ENCODE measurements around the gene MS4A5.
"Not testable (repeated sequence)": the region's sequence is repeated elsewhere in the genome, so short reads cannot be mapped to it uniquely, and the experiment has no call there.

The MS4A5 gene, protein sequence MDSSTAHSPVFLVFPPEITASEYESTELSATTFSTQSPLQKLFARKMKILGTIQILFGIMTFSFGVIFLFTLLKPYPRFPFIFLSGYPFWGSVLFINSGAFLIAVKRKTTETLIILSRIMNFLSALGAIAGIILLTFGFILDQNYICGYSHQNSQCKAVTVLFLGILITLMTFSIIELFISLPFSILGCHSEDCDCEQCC
- total RNA-seq: 0 reads per million in 2 donors

DNA sequence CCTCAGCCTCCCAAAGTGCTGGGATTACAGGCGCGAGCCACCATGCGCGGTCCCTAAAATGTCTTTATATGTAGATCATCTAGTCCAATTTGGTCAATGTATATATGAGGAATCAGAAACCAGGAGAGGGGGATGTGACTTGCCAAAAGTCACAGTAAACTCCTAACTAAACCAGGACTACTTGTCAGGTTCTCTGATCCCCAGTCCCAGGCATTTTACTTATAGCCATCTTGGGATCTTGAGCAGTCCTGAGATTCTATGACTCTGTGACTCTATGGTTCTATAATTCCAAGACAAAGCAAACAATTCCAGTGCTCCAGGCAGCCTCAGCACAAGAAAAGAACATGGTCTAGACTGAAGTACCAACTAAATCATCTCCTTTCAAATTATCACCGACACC is at the start of gene MS4A5:
TSS of gene MS4A5 (plus strand) at position 301 of the 400 bp plus-strand sequence. CDS start 103 bp downstream, outside the sequence.
- DNase-seq: no peak

- DNase-seq: no peak
Measured at GRCh38 chr11:60389279-60389910, 40.0 kb upstream of the MS4A5 start.

DNA sequence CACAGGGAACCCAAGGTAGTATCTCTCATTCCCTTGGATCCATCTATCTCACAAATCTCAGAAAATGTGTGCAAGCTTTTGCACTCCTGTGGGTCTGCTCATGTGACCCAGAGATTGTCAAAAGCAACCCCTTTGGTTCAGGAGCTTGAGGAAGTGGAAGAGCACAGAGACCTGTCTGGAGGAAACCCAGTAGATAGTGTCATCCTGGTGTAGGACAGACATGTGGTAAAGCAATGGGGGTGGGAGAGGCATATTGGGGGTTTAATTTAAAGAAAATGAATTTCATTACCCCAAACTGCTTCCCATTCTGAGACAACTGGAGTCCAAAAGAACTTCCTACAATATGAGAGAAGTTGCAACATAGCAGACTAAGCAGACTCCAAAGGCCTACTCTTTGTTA is 39.0 kb upstream of the MS4A5 start:
- DNase-seq: no peak

GRCh38 chr11:60392361-60392760 is 37.0 kb upstream of the MS4A5 start:
- no peak for DNase-seq

DNA sequence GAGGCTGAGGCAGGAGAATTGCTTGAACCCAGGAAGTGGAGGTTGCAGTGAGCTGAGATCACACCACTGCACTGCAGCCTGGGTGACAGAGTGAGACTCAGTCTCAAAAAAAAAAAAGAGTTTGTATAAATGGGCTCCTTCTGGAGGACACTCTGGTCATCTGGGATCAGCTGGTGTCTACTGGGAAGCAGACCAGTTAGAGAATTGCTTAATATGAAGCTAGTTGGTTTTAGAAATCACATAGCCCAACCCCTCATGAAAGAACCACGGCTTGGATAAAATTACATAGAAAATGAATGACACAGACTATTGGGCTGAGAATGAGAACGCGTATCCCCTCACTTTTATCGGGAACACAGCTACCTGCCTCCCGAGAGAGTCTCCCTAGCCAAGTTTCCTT is 36.4 kb upstream of the MS4A5 start:
- no peak for DNase-seq

- no peak for DNase-seq
Measured at GRCh38 chr11:60394666-60395380, 34.5 kb upstream of the MS4A5 start.

DNA sequence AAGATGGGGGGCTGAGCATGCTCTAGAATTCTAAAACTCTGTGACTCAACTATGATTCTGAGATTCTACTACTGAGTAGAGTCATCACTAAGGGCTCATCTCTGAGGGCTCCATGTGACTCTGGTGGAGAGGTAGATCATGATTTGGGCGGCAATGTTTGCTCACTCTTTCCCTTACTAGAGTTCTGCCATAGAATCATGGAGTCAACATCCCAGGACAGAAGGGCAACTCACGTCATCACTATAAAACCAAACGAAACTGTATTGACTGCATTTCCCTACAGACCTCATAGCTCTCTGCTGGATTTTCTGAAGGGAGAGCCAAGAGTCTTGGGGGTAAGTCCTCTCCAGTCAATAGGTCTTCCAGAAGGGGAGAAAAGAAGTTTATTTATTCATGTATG is 33.0 kb upstream of the MS4A5 start, which contains the start of gene MS4A14:
TSS of gene MS4A14 (plus strand) at position 78 of the 400 bp plus-strand sequence. CDS start at position 198, 120 bp downstream.
- DNase-seq: no peak

- DNase-seq: no peak
Measured at GRCh38 chr11:60396799-60397198, 32.6 kb upstream of the MS4A5 start.

DNA sequence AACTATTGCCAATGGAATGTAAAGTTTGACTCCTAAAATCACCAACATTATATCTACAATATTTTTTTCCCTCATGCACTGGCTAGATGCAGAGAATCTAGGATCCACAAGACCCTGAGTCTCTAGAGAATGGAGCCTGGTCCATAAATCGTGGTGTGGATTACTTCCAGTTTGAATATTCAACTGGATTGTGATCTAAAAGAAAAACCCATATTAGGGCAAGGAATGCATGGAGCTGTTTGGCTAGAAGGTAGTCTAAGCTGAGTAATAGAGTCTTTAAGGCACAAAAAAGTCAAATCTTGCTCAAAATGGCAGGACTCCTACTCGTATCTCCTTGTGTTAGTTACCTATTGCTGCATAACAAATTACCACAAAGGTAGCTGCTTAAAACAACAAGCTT is 9.4 kb upstream of the MS4A5 start:
- no peak for DNase-seq

DNA sequence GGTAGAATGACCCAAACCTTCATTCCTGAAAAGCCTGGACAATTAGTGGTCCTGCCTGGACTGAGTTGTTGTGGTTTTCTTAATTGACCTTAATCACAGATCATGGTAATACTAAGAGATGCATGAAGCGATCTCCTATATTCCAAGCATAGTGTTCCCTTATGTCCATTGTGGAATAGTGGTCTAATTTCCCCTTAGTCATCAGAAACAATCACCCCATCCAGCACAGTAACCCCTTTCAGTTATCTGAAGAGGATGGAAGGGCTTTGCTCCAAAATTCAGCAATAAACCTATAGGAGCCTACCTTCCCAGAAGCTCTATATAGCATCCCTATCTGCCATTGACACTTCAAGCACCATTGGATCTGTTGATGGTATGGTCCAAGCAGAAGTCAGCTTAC is 6.8 kb upstream of the MS4A5 start:
- DNase-seq: no peak

GRCh38 chr11:60428517-60428916 is 855 bp upstream of the MS4A5 start:
- no peak for DNase-seq

GRCh38 chr11:60431251-60431650 is 1.9 kb downstream of the MS4A5 start:
- no peak for DNase-seq

DNA sequence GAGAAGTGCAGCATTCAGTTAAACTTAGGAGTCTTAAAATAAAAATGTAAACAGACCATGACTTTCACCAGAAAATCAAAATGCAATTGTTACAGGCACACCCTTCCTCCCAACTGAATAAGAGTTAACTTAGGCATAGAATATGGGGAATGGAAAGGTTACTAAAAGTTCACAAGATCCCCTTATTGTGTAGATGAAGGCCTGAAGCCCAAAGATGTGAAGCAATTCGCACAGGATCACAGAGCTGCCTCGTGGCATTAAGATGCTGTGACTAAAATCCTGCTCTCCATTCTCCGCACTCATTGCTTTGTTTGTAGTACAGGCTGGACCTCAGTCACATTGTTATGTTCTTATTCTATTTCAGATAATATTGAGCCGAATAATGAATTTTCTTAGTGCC is 4.0 kb downstream of the MS4A5 start:
- DNase-seq: no peak

GRCh38 chr11:60447070-60447469 is 17.7 kb downstream of the MS4A5 start:
- DNase-seq: no peak

- no peak for DNase-seq
Measured at GRCh38 chr11:60447846-60448245, 18.5 kb downstream of the MS4A5 start.

DNA sequence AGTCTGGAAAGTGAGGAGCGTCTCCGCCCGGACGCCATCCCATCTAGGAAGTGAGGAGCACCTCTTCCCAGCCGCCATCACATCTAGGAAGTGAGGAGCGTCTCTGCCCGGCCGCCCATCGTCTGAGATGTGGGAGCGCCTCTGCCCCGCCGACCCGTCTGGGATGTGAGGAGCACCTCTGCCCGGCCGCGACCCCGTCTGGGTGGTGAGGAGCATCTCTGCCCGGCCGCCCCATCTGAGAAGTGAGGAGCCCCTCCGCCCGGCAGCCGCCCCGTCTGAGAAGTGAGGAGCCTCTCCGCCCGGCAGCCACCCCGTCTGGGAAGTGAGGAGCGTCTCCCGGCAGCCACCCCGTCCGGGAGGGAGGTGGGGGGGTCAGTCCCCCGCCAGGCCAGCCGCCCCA is 21.8 kb downstream of the MS4A5 start:
- DNase-seq: not testable (repeated sequence)

DNA sequence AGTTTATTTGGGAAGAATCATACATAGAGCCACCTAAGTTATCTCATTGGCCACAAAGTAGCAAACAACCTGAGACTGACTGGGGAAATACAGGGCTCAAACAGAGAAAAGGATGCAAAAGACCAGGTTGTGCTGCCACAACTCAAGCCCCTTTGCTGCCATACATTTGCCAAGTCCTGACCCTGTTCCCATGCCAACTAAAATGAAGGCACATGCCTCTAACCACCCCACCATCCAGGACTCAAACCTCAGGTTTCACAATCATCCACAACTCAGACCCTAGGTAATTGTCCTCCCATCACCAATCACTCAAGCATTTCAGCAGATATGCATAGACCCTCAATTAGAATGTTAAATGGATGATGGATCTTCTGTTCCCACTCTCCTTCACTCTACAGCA is 24.8 kb downstream of the MS4A5 start:
- no peak for DNase-seq

DNA sequence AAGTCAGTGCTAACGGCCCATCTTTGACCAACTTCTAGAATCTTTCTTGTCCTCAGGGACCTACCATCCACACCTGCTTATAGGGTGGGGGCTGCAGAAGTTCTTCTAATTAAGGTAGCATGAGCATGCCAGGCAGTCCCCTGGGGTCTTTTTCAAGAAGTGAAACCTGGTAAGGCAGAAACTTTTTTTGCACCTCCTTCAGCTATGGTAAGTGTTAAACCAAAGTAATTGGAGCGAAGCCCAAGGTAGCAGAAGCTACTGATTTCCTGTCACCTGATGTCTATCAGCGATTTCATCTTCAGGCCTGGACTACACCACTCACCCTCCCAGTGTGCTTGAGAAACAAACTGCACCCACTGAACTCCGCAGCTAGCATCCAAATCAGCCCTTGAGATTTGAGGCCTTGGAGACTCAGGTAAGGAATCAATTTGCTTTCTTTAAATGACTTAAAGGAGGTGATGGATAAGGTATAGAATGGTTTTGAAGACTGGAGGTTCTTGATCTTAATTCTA is 26.2 kb downstream of the MS4A5 start, which contains the start of gene MS4A1:
TSS of gene MS4A1 (plus strand) at position 317 of the 512 bp plus-strand sequence. CDS start 6,528 bp downstream, outside the sequence.
- DNase-seq: no peak

GRCh38 chr11:60457576-60457975 is 28.2 kb downstream of the MS4A5 start:
- no peak for DNase-seq

DNA sequence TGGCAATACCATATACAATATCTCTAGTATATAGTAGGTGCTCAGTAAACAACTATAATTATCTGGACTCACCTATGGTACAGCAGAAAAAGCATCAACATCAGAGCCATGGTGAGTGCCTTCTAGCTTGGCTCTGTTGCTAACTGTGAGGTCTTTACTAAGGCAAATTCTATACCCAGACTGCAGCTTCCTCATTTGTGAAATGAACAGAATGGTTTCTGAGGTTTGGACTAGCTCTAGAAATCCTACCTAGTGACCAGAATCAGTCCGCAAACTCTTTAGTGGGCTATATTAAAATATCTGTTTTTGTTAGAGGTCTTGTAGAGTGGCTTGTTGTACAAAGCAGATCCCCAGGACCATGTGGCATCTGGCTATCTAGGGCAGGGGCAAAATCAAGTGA is 30.0 kb downstream of the MS4A5 start:
- DNase-seq: no peak

- DNase-seq: no peak
Measured at GRCh38 chr11:60468829-60469228, 39.5 kb downstream of the MS4A5 start.

DNA sequence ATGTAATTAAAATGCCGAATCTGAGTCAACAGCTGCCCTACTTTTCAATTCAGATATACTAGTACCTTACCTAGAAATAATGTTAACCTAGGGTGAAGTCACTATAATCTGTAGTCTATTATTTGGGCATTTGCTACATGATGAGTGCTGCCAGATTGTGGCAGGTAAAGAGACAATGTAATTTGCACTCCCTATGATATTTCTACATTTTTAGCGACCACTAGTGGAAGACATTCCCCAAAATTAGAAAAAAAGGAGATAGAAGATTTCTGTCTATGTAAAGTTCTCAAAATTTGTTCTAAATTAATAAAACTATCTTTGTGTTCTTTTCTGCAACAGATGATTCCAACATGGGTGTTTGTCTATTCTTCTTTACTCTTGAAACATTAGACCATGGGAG is 40.4 kb downstream of the MS4A5 start:
- DNase-seq: no peak

- no peak for DNase-seq
Measured at GRCh38 chr11:60477035-60477445, 47.7 kb downstream of the MS4A5 start.

DNA sequence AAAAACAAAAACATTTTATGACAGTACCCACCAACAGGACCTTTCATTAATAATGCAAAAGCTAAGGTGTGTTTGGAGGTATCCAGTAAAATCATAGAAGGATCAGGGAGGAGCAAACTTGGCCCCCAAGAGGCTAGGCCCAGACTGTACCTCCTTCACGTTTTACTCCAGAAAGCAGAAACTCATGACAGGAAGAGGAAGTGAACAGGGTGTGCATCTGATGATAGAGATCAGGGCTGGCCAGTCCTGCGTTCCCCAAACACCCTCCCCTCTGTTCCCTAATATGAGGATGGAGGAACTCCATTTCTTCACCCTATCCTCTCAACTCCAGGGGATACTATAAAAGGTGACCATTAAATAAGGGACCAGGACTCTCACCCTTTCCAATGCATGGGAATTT is 53.0 kb downstream of the MS4A5 start:
- no peak for DNase-seq
